PC-3 (cell line): ENCODE results near the gene SULT1A1. TPM values are rescaled to one million over a fixed set of nuclear protein-coding genes. Genes with fewer than 3 reads are reported as not detected.
A peak's percentile ranks its signal among the peaks of the same experiment; 100 is the strongest.

ENCODE experiments used
- ATAC-seq: fragments of 200-7000 bp; cut with Tn5 transposase; 2 replicates; pipeline ENCODE4 v1.9.1; 2020; ENCODE audit warnings: mild to moderate bottlenecking, moderate library complexity
- BruUV-seq: library from RNA; stranded (reverse); fragments of 400-500 nt; replicated peaks from 2 replicates; lab custom pipeline; 2021; lab: Mats Ljungman, UMichigan
- CTCF ChIA-PET: fragments of 300-600 bp; sonication (Branson Sonifier 250); formaldehyde crosslinking; loops from one replicate; lab custom pipeline; 2022; ENCODE audit warnings: antibody characterized with exemption; lab: Charles Lee
- POLR2A ChIA-PET: fragments of 300-600 bp; sonication (Branson Sonifier 250); formaldehyde crosslinking; loops from one replicate; lab custom pipeline; 2022; ENCODE audit warnings: antibody characterized with exemption; ENCODE audit not compliant: unreplicated experiment; lab: Charles Lee
- DNase-seq: peaks from one replicate; pipeline ENCODE4 v3.0.0-alpha.2; 2015
- H2AFZ ChIP-seq: fragments of 300-600 bp; sonication (generic); 2 replicates; pipeline ENCODE4 v1.6.0; 2016; ENCODE audit warnings: antibody characterized with exemption, low read length
- H3F3A ChIP-seq: fragments of 300-600 bp; sonication (generic); one replicate; pipeline ENCODE4 v1.6.0; 2017; ENCODE audit warnings: antibody characterized with exemption, low read length, control low read depth, mild to moderate bottlenecking; ENCODE audit not compliant: unreplicated experiment
- H3K27ac ChIP-seq: fragments of 300-600 bp; sonication (generic); 2 replicates; pipeline ENCODE4 v1.5.1; 2016; ENCODE audit warnings: mild to moderate bottlenecking, low read length
- H3K27me3 ChIP-seq: fragments of 300-600 bp; sonication (generic); 2 replicates; pipeline ENCODE4 v1.6.1; 2016; ENCODE audit warnings: low read length, mixed read lengths
- H3K36me3 ChIP-seq: fragments of 300-600 bp; sonication (generic); 2 replicates; pipeline ENCODE4 v1.6.1; 2016; ENCODE audit warnings: low read depth, mixed run types, low read length, mixed read lengths
- H3K4me1 ChIP-seq: fragments of 300-600 bp; sonication (generic); 2 replicates; pipeline ENCODE4 v1.5.1; 2016; ENCODE audit warnings: low read length; ENCODE audit not compliant: insufficient read depth
- H3K4me2 ChIP-seq: fragments of 300-600 bp; sonication (generic); 2 replicates; pipeline ENCODE4 v1.6.0; 2016; ENCODE audit warnings: low read length
- H3K4me3 ChIP-seq: fragments of 300-600 bp; sonication (generic); 2 replicates; pipeline ENCODE4 v1.5.1; 2016; ENCODE audit warnings: mild to moderate bottlenecking, low read length, mixed read lengths
- H3K79me2 ChIP-seq: fragments of 300-600 bp; sonication (generic); 2 replicates; pipeline ENCODE4 v1.6.1; 2017; ENCODE audit warnings: low read length, mixed read lengths
- H3K9ac ChIP-seq: fragments of 300-600 bp; sonication (generic); 2 replicates; pipeline ENCODE4 v1.6.0; 2016; ENCODE audit warnings: mild to moderate bottlenecking, low read length
- H3K9me2 ChIP-seq: fragments of 300-600 bp; sonication (generic); replicated peaks from 2 replicates; pipeline ENCODE4 v1.6.1; 2016; ENCODE audit warnings: mixed run types, low read length, mixed read lengths
- H3K9me3 ChIP-seq: fragments of 300-600 bp; sonication (generic); 2 replicates; pipeline ENCODE4 v1.6.1; 2016; ENCODE audit warnings: low read length, mixed read lengths
- H4K20me1 ChIP-seq: fragments of 300-600 bp; sonication (generic); 2 replicates; pipeline ENCODE4 v1.6.1; 2016; ENCODE audit warnings: low read length, mixed read lengths
- EZH2 ChIP-seq: fragments of 300-600 bp; sonication (generic); IDR thresholded peaks from one replicate; pipeline ENCODE4 v1.6.1; 2017; ENCODE audit warnings: antibody characterized with exemption, mild to moderate bottlenecking, low read length; ENCODE audit not compliant: unreplicated experiment
- EZH2phosphoT487 ChIP-seq: fragments of 300-600 bp; sonication (generic); IDR thresholded peaks from 2 replicates; pipeline ENCODE4 v1.6.1; 2018; ENCODE audit warnings: mild to moderate bottlenecking, antibody characterized with exemption, low read length, borderline replicate concordance
- intact Hi-C: fragments of 100-400 bp; cut with micrococcal nuclease; formaldehyde crosslinking; loops from 2 replicates; pipeline ENCODE4 v1.9.0; 2023
- total RNA-seq: library from RNA; depleted of rRNA; stranded (reverse); fragments of >200 nt; gene quantifications from 2 replicates; pipeline ENCODE4 v1.2.3, GENCODE V29; 2014
- TF ChIP-seq, protein P1 (sequence below): fragments of 300-600 bp; sonication (generic); conservative IDR thresholded peaks from 2 replicates; pipeline ENCODE4 v1.5.1; 2017; ENCODE audit warnings: antibody characterized with exemption, low read depth, mild to moderate bottlenecking, low read length

The SULT1A1 gene
- total RNA-seq, 1 experiment from 2014 or later: 2.9 TPM

DNA sequence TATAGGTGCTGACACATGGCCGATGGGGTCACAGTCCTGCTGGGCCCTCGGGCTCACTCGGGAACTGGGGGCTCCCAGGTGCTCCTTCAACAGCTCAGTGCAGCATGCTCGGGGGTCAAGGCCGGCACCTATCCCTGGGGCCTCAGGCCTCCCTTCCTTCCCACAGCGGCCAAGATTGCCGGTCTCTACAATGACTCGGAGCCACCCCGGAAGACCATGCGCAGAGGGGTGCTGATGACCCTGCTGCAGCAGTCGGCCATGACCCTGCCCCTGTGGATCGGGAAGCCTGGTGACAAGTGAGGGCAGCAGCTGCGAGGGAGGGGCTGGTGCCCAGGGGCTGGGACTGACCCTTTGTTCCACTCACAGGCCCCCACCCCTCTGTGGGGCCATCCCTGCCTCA, 19.9 kb downstream of the SULT1A1 start:
- no peaks in the 10 kb centered on the region for H3K27me3 ChIP-seq
- DNase-seq: no peak
- no peaks in the 10 kb centered on the region for H3K9me3 ChIP-seq
- H3K4me1 ChIP-seq: peaks cover 10% of the 10 kb centered on the region
- H3K36me3 ChIP-seq: no peaks in the 10 kb centered on the region
- no TSS peak for BruUV-seq
- no peak overlapping the region for H3K4me3 ChIP-seq
- no peak overlapping the region for H3K9ac ChIP-seq
- no peaks in the 10 kb centered on the region for H3K79me2 ChIP-seq
- ATAC-seq: no peak
- H3K4me2 ChIP-seq: no peak overlapping the region
- no peaks in the 10 kb centered on the region for H4K20me1 ChIP-seq
- ChIA-PET CTCF (no interaction called here), POLR2A (no interaction called here)
- no peaks in the 10 kb centered on the region for H3K9me2 ChIP-seq
- intact Hi-C loops: no loop called here
- no peaks in the 10 kb centered on the region for H3F3A ChIP-seq
- H3K27ac ChIP-seq: no peak overlapping the region
- TF ChIP-seq EZH2phosphoT487: no peak
- no peak overlapping the region for H2AFZ ChIP-seq

DNA sequence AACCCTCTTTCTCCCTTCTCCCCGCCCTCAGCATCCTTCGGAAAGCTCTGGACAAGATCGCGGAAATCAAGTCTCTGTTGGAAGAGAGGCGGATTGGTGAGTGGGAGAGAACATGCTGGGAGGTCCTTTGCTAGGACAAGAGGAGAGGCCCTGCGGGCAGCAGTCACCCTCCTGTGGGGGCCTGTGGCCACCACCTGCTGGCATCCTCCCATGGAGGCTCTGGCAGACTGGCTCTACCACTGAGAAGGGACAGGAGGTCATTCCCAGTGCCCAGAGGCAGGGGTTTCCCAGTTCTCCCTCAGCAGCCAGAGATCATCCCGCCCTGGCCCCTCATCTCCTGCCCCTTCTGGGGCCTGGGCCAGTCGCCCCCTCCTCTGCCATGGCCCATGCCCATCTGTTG, 20.8 kb downstream of the SULT1A1 start:
- H3K9me2 ChIP-seq: no peaks in the 10 kb centered on the region
- no peaks in the 10 kb centered on the region for H3K9me3 ChIP-seq
- DNase-seq (no peak), ATAC-seq (no peak)
- no peaks in the 10 kb centered on the region for H3K27me3 ChIP-seq
- no peaks in the 10 kb centered on the region for H4K20me1 ChIP-seq
- no peak overlapping the region for H3K9ac ChIP-seq
- intact Hi-C loops: no loop called here
- no TSS peak for BruUV-seq
- no peaks in the 10 kb centered on the region for H3F3A ChIP-seq
- no peak overlapping the region for H3K27ac ChIP-seq
- ChIA-PET CTCF (no interaction called here), POLR2A (no interaction called here)
- TF ChIP-seq EZH2phosphoT487 (no peak), EZH2 (no peak)
- TF ChIP-seq, protein P1, sequence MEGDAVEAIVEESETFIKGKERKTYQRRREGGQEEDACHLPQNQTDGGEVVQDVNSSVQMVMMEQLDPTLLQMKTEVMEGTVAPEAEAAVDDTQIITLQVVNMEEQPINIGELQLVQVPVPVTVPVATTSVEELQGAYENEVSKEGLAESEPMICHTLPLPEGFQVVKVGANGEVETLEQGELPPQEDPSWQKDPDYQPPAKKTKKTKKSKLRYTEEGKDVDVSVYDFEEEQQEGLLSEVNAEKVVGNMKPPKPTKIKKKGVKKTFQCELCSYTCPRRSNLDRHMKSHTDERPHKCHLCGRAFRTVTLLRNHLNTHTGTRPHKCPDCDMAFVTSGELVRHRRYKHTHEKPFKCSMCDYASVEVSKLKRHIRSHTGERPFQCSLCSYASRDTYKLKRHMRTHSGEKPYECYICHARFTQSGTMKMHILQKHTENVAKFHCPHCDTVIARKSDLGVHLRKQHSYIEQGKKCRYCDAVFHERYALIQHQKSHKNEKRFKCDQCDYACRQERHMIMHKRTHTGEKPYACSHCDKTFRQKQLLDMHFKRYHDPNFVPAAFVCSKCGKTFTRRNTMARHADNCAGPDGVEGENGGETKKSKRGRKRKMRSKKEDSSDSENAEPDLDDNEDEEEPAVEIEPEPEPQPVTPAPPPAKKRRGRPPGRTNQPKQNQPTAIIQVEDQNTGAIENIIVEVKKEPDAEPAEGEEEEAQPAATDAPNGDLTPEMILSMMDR: no peak
- no peaks in the 10 kb centered on the region for H3K36me3 ChIP-seq
- H3K4me1 ChIP-seq: peaks cover 10% of the 10 kb centered on the region
- H3K4me3 ChIP-seq: no peak overlapping the region
- no peak overlapping the region for H2AFZ ChIP-seq
- H3K4me2 ChIP-seq: no peak overlapping the region
- H3K79me2 ChIP-seq: no peaks in the 10 kb centered on the region

DNA sequence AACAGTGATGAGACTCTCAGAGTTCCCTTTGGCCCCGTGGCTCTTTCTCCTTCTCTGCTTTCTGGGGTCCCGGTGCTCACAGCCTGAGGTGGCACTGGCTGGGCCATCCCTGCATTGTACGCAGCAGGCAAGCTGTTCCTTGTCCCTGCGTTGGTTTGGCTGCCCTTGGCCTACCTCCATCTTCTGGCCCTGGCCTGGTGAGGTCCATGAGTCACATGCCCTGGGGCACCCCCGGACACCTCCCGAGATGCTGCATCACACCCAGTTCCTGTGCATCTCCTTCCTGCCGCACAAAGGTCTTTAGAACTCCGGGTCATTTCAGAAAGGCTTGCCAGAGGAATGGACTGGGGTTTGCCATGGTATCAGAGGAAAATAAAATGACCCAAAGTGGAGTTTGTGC, 22.5 kb downstream of the SULT1A1 start:
- Histone ChIP-seq H2AFZ (no peak overlapping the region), H3K9ac (no peak overlapping the region)

More for the DNA sequence above, 22.5 kb downstream of the SULT1A1 start:
- Histone ChIP-seq H3K9me3 (no peaks in the 10 kb centered on the region), H3F3A (no peaks in the 10 kb centered on the region), H3K27me3 (no peaks in the 10 kb centered on the region), H3K36me3 (no peaks in the 10 kb centered on the region), H3K4me1 (peaks cover 10% of the 10 kb centered on the region), H3K9me2 (no peaks in the 10 kb centered on the region), H3K27ac (no peak overlapping the region), H3K4me3 (no peak overlapping the region), H4K20me1 (no peaks in the 10 kb centered on the region), H3K79me2 (no peaks in the 10 kb centered on the region), H3K4me2 (no peak overlapping the region)
- DNase-seq (peak; percentile 62), ATAC-seq (peak; percentile 89)
- TF ChIP-seq, protein P1: no peak
- TF ChIP-seq EZH2phosphoT487: no peak
- TF ChIP-seq EZH2: no peak
- intact Hi-C loops: no loop called here
- POLR2A ChIA-PET: no interaction called here
- CTCF ChIA-PET: no interaction called here
- no TSS peak for BruUV-seq
